NCI-H2196 treated with DMSO at 0.1 percent for 48 hours (cell line): ENCODE measurements around the gene SSH3.
"Not testable (repeated sequence)": the region's sequence is repeated elsewhere in the genome, so short reads cannot be mapped to it uniquely, and the experiment has no call there.

Experiments used
- DNase-seq: peaks from one replicate; lab custom pipeline; 2025; ENCODE audit not compliant: unreplicated experiment; lab: John Stamatoyannopoulos, UW

SSH3 gene

DNA sequence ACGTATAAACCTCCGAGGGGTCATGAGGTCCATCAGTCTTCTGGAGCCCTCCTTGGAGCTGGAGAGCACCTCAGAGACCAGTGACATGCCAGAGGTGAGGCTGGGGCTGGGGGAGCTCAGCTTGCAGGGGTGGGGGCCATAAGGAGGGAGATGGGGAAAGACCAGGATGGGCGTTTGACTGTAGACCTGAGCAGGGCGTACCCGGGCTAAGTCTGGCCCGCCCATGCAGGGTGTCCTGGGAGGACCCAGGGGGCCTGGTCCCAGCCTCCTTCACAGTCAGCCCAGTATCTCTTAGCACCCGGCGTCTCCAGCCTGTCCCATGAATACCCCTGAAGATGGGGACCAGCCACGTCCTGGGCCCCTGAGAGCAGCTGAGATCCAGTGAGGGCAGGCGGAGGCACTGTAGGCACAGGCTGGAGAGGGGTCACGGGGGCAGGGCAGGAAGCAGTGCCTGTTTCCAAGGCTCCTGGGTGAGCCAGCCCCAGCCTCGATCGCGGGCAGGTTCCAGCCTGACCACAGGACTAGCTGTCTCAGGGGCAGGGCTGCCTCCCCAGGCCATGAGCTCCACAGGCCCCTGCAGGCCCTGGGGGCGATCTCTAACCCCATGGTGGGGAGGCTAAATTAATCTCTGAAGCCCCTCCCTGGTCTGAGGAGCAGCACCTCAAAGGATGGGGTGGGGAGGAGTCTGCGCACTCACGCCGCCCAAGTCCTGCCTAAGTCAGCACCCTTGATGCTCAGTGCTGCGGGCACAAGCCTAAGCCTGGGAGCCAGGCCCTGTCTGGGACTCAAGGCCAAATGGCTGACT lies 7.1 kb downstream of the SSH3 start:
- DNase-seq: no peak

DNA sequence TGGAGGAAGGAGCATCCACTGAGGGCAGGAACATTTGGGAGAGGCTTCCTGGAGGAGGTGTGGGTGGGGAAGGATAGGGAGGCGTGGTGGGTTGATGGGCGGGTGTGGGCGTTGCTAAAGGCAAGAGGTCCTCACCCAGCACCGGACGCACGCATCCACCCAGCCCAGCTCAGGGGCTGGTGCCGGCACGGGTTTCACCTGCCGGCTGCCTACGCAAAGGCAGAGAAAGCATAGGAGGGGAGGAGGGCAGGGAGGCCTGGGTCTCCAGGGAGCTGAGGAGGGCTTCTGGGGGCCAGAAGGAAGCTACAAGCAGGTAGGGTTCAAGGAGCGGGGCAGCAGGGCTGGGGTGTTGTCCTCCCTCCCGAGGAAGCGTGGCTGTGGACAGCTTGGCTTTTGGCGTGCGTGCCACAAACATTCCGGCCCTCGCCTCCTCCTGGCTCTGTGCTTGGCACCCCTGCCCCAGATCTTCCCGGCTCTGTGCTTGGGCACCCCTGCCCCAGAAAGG lies 7.8 kb downstream of the SSH3 start:
- DNase-seq: no peak

GRCh38 chr11:67311556-67312082 lies 8.3 kb downstream of the SSH3 start:
- DNase-seq: no peak

GRCh38 chr11:67312187-67313021 lies 9.1 kb downstream of the SSH3 start:
- DNase-seq: no peak

- no peak for DNase-seq
Observed at GRCh38 chr11:67313125-67313890, 10.0 kb downstream of the SSH3 start.

- no peak for DNase-seq
Observed at GRCh38 chr11:67314218-67314617, 10.9 kb downstream of the SSH3 start.

- DNase-seq: no peak
Observed at GRCh38 chr11:67315325-67315909, 12.1 kb downstream of the SSH3 start.

- DNase-seq: no peak
Observed at GRCh38 chr11:67316882-67317204, 13.5 kb downstream of the SSH3 start.

DNA sequence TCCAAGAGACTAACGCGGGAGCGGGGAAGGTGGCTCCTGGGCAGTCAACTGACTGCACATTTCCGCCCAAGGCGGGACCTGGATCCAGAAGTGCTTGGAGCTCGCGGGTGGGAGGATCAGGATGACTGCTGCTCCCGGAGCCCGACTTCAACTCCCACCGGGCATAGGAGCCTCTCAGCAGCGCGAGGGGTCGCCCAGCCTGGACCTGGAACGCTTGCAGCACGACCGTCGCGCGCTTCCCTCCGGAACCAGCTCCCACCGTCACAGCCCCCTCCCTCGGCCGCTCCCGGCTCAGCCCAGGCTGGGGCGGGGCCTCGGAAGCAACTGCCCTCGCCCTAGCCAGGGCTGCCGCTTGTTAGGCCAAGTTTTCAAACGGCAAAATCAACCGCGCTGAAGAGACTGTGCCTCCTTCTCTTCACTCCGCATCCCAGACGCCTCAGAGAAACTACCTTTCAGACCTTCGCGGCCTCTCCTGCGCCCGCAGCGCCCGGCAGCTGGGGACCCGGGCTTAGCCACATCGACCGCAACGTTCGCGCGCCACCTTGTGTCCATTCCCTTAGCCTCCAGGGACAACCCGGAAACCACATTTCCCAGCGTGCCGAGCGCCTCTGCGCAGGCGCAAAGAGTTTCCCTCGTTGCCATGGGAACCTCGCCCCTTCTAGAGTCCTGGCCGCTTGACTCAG lies 14.0 kb downstream of the SSH3 start:
- peak; percentile 95 for DNase-seq

- DNase-seq: no peak
Observed at GRCh38 chr11:67317888-67318555, 14.7 kb downstream of the SSH3 start.

DNA sequence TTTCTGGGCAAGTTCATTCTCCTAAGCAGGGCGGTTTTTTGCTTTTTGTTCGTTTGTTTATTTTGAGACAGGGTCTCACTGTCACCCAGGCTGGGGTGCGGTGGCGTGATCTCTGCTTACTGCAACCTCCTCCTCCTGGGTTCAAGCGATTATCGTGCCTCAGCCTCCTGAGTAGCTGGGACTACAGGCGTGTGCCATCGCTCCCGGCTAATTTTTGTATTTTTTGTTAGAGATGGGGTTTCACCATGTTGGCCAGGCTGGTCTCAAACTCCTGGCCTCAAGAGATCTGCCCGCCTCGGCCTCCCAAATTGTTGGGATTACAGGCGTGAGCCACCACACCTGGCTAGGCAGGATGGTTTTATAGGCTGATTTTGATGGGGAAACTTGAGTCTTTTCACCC lies 15.5 kb downstream of the SSH3 start:
- DNase-seq: not testable (repeated sequence)

DNA sequence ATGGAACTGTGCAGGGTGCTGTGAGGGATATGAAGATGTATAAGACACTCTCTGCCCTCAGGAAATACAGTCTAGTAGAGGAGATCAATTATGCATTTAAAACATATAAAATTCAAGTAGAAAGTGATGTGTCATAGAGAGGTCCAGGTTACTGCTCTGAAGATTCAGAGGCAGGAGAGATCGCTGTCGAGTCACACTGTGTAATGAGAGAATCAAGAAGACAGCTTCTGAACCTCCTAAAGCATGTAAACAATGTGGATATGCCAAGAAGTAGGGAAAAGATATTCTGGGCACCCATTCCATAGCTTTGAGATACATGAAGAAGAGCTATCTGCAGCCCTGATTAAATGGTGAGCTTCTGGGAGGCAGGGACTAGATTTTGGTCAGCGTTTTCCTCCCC lies 16.7 kb downstream of the SSH3 start:
- no peak for DNase-seq

DNA sequence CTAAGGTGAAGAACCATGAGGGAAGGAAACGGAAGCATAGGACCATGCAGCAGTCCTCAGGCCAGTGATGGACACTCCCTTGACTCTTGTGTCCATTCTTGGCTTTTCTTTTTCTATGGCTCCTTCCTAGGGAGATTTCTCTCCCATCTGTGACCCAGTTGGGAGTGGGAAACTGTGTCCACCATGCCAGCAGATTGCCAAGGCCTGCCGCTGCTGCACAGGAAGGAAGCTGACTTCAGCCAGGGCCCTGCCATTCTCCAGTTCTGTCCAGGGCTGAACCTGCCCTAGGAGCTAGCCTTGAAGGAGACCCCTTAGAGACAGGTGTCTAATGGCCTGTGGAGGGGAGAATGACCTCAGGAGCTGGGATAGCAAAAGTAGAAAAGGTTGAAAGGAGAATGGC lies 17.4 kb downstream of the SSH3 start:
- no peak for DNase-seq

DNA sequence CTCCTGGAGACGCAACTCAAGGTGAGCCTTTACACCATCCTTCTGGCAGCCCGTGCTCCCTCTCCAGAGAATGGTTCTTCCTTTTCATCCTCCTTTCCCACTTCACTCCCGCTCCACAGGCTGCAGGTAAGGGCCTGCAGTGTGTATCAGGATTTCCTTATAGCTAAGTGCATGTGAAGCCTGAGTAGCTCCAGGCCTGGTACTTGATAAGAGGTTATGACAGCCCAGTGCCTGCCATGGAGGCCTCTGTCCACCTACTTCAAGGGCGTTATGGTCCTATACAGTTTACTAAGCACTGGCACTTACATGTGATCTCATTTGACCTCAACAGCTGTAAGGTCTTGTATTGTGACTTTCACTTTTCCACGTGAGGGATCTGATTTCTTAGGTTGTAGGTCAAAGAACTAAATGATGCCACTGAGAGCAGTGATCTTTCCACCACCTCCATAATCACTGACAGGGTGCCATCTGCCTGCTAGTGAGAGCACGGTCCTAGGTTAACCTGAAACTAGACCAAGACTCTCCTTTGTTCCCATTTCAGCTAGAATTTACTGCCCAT lies 18.1 kb downstream of the SSH3 start:
- DNase-seq: no peak

DNA sequence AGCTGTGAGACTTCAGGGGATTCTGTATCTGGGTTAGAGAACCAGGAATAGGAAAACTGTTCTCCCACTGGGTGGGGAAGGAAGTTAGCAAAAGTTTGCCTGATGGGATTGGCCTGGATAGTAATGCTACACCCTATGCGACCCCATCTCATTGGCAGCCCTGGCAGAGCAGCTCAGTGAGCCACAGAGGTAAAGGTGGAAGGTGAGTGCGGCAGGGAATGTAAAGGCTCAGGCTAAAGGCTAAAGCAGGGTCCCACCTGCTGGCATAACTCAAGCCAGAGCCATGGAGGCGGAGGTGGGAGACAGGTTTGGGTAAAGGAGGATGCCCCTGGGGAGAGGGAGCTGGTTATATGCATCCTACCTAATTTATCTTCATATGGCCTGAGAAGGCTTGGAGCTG lies 18.7 kb downstream of the SSH3 start:
- DNase-seq: no peak

- no peak for DNase-seq
Observed at GRCh38 chr11:67323526-67323925, 20.2 kb downstream of the SSH3 start.

DNA sequence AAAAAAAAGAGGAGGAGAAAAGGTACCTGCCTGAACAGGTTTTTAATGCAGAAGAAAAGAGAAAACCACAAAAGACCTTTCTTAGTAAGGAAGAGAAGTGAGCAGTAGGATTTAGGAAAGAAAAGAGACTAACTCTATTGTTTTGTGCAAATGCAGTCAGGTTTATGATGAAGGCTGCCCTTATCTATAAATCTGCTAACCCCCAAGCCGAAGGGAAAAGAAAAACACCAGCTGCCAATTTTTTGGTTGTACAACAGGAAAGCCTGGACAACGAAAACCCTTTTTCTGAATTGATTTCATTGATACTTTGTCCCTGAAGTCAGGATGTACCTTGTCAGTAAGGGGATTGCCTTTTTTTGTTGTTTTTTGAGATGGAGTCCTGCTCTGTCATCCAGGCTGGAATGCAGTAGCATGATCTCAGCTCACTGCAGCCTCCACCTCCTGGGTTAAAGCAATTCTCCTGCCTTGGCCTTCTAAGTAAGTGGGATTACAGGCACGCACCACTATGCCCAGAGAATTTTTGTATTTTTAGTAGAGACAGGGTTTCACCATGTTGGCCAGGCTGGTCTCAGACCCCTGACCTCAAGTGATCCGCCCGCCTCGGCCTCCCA lies 28.9 kb downstream of the SSH3 start:
- no peak for DNase-seq

GRCh38 chr11:67337257-67337656 lies 33.9 kb downstream of the SSH3 start:
- DNase-seq: no peak

DNA sequence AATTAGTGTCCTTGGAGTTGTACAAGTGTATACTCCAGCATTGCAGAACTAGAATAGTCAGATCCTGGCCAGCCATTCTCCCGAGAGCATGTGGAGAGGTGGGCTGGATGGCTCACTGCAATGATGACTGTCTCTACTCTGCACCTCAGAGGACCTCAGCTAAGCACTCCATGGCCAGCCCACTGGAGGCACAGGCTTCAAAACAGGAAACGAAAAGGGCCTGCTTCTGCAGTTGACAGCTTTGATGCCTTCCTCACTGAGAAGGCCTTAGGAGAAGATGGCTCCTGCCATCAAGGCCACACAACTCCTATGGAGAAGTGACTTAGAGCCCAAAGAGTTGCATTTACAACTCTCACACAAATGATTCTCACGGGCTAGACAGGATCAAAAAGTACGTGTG lies 40.9 kb downstream of the SSH3 start:
- no peak for DNase-seq
